Natural killer cell treated with Interleukin-12 subunit alpha and Interleukin-12 subunit beta and Interleukin-15 and Interleukin-18, amount 100 ng/mL, for 72 hours (primary cell): ENCODE data around the gene CD40. TPM values are rescaled to one million over a fixed set of nuclear protein-coding genes. Genes with fewer than 3 reads are reported as not detected.

Source experiments
- ATAC-seq, 2 donors: fragments of 150-1000 bp; cut with Tn5 transposase in 1 of 2; sonication (Bioruptor Pico), chemical (Tn5 transposase) in 1 of 2; 2 replicates each; pipeline ENCODE4 v1.10.0; 2021
- DNase-seq: peaks from one replicate; pipeline ENCODE4 v3.0.0; 2022; ENCODE audit warnings: low spot score
- H3K27ac Mint-ChIP-seq, 2 donors: 1 replicate in 1 of 2; 2 replicates in 1 of 2; pipeline ENCODE4 v1.8.0; 2022; ENCODE audit warnings: mixed read lengths in 2 of 2, mild to moderate bottlenecking in 1 of 2, moderate library complexity in 1 of 2
- H3K27me3 Mint-ChIP-seq, 2 donors: 1 replicate in 1 of 2; 2 replicates in 1 of 2; pipeline ENCODE4 v1.8.0; 2022; ENCODE audit warnings: mixed read lengths in 2 of 2
- H3K36me3 Mint-ChIP-seq: one replicate; pipeline ENCODE4 v1.8.0; 2022; ENCODE audit warnings: mixed read lengths
- H3K4me1 Mint-ChIP-seq, 2 donors: 1 replicate in 1 of 2; 2 replicates in 1 of 2; pipeline ENCODE4 v1.8.0; 2022; ENCODE audit warnings: low read depth in 2 of 2, mixed read lengths in 2 of 2, mild to moderate bottlenecking in 1 of 2
- H3K4me3 Mint-ChIP-seq: one replicate; pipeline ENCODE4 v1.8.0; 2022; ENCODE audit warnings: mixed read lengths
- H3K9me3 Mint-ChIP-seq: 2 replicates; pipeline ENCODE4 v1.8.0; 2022; ENCODE audit warnings: mixed read lengths
- total RNA-seq, 2 donors: library from RNA; stranded (reverse); gene quantifications; one replicate each; pipeline ENCODE4 v1.2.3, GENCODE V29; 2022

Gene CD40
- total RNA-seq, 2 donors from 2014 or later = 6.7 to 32.7 TPM

DNA sequence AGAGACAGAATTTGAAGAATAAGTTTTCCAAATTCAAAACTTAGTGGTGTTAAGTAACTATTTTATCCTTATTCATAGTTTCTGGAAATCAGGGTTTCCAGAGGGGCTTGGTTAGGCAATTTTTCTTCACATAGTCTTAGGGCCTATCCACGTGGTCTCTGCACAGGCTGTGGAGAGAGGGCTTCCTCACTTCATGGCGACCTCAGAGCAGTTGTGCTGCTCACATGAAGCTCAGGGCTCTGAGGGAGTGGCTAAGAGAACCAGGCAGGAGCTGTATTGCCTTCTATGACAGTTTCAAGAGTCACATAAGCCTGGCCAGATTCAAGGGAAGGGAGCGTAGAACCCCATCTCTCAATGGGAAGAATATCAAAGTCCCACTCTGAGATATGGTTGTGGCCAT is 13.9 kb upstream of the CD40 start:
- Mint-ChIP-seq H3K36me3 (no peaks in the 10 kb centered on the region), H3K4me3 (no peak overlapping the region), H3K27me3 (peaks cover 44 to 72% of the 10 kb centered on the region in 2 donors), H3K9me3 (no peaks in the 10 kb centered on the region), H3K4me1 (no peaks in the 10 kb centered on the region), H3K27ac (no peak overlapping the region)
- DNase-seq = no peak
- no peak for ATAC-seq

DNA sequence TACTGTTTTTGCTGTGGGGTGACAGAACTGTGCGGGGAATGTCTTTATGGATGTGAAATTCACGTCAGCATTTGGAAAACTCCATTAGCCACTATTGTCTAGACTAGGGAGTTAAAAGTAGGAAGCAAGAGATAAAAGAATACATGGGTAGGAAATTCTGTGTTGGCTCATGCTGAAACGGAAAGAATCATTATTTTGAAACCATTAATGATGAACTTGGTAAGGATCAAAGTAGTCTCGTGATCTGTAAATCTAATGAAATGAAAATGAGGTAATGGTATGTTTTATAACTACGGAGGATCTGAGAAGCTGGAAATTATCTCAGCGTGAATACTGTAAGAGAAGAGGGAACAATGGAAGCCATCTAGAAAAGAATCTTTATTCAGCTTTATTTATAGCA is 11.1 kb upstream of the CD40 start:
- no peak for ATAC-seq
- Mint-ChIP-seq H3K9me3 (no peaks in the 10 kb centered on the region), H3K36me3 (no peaks in the 10 kb centered on the region), H3K4me1 (peaks cover 8 to 11% of the 10 kb centered on the region in 2 donors), H3K4me3 (no peak overlapping the region), H3K27me3 (peaks cover 41 to 77% of the 10 kb centered on the region in 2 donors), H3K27ac (no peak overlapping the region)
- DNase-seq = no peak

DNA sequence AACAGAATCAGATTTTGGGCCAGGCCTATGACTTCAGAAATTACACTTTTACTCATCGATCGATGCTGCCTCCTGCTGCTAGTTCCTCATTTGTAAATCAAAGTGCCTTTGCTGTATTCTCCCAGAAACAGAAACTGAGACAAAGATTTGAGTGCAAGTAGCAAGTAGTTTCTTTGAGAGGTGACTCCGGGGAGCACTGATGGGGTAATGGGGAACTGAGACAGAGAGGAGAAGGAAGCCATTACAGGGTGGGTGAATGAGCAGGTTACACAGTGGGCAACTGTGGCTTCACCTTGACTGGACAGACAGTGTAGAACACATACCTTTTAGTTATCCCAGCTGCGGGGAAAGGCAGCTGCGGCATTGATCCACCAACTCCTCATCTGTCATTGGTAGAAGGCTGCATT is 9.7 kb upstream of the CD40 start:
- Mint-ChIP-seq H3K36me3 (no peaks in the 10 kb centered on the region), H3K27me3 (peaks cover 36 to 73% of the 10 kb centered on the region in 2 donors), H3K4me1 (peaks cover 8 to 11% of the 10 kb centered on the region in 2 donors), H3K4me3 (no peak overlapping the region), H3K9me3 (no peaks in the 10 kb centered on the region), H3K27ac (no peak overlapping the region)
- DNase-seq (no peak), ATAC-seq (no peak)

DNA sequence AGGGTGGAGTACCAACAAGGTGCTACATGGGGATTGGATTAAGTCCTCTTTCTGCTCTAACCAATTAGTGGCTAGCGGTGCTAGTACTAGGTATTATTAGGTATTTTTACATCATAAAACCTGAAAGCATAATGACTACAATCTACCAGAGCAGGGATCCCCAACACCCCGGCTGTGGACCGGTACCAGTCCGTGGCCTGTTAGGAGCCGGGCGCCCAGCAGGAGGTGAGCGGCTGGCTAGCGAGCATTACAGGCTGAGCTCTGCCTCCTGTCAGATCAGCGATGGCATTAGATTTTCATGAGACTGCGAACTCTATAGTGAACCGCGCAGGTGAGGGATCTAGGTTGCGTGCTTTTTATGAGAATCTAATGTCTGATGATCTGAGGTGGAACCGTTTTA is 9.1 kb upstream of the CD40 start:
- no peak for DNase-seq
- no peak overlapping the region for H3K27ac Mint-ChIP-seq
- no peaks in the 10 kb centered on the region for H3K36me3 Mint-ChIP-seq
- H3K27me3 Mint-ChIP-seq = peaks cover 37 to 79% of the 10 kb centered on the region in 2 donors
- no peaks in the 10 kb centered on the region for H3K9me3 Mint-ChIP-seq
- no peak overlapping the region for H3K4me3 Mint-ChIP-seq
- H3K4me1 Mint-ChIP-seq = peaks cover 8 to 11% of the 10 kb centered on the region in 2 donors
- ATAC-seq = no peak

DNA sequence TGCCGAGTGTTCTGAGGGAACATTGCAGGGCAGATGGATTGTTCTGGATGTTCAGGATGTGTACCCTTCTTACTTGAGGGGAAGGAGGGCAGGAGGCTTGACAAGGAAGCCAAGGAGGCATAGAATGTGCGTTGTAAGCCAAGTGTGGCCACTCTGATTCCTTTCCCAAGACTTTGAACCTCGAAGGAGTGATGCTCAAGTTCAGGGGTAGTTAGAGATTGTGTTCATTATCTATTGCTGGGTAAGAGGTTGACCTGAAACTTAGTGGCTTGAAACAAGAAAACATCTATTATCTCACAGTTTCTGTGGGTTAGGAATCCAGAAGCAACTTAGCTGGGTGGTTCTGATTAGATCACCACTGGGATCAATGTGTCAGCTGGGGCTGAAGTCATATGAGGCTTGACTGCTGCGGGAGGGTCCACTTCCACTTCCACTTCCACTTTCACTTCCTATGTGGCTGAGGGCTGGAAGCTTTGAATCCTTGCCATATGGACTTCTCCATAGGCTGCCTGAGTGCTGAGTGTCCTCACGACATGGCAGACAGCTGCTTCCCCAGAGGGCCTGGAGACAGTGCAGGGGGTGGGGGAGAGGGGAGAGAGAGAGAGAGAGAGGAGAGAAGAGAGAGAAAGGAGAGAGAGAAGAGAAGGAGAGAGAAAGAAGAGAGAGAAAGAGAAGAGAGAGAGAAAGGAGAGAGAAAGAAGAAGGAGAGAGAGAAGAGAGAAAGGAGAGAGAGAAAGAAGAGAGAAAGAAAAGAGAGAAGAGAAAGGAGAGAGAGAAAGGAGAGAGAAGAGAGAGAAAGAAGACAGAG is 6.9 kb upstream of the CD40 start:
- Mint-ChIP-seq H3K4me1 (peaks cover 16 to 17% of the 10 kb centered on the region in 2 donors), H3K9me3 (no peaks in the 10 kb centered on the region), H3K4me3 (no peak overlapping the region), H3K27me3 (peaks cover 38 to 82% of the 10 kb centered on the region in 2 donors), H3K36me3 (no peaks in the 10 kb centered on the region), H3K27ac (peak overlapping the region in 1 of 2 donors; percentile 5)
- DNase-seq (no peak), ATAC-seq (peak; percentile 57 to 79)

DNA sequence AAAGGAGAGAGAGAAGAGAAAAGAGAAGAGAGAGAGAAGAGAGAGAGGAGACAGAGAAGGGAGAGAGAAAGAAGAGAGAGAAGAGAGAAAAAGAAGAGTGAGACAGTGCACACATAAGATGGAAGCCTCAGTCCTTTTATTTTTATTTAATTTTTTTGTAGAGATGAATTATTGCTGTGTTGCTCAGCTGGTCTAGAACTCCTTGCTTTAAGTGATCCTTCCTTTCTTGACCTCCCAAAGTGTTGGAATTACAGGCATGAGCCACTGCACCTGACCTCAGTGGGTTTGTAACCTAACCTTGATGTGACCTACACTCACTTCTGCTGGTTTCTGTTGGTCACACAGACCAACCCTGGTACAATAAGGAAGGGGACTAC is 6.3 kb upstream of the CD40 start:
- DNase-seq (no peak), ATAC-seq (no peak)
- Mint-ChIP-seq H3K4me1 (peaks cover 16 to 17% of the 10 kb centered on the region in 2 donors), H3K9me3 (no peaks in the 10 kb centered on the region), H3K27me3 (peaks cover 38 to 76% of the 10 kb centered on the region in 2 donors), H3K36me3 (no peaks in the 10 kb centered on the region), H3K4me3 (no peak overlapping the region), H3K27ac (peak overlapping the region in 1 of 2 donors; percentile 5)

DNA sequence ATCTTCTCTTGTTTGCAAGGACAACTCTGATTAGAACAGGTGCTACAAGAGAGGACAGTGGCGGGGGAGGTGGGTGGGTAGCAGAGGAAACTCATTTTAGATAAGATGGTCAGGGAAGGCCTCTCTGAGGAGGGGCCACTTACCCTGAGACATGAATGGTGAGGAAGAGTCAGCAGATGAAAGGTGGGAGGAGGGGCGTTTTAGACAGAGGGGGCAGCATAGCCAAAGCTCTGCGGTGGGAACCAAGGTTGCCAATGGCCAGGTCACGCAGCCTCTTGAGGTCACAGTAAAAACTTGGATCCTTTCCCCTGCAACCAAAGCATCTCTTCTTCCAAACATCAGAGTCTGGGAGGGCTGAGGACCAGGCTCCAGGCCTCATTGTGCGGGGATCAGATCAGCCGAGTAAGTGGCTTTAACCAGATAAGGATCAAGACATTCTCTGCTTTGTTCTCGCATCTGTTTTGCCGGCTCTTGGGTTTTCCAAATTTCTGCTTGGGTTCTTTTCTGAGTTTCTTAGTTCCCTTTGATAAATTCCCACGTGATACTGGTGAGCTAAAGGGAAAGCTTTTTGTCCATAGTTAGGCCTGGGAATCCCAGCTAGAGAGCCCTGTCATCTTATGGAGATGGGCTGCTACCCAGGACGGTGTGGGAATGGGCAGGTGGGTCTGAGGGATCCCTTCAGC is 5.5 kb upstream of the CD40 start:
- Mint-ChIP-seq H3K27ac (no peak overlapping the region), H3K4me3 (no peak overlapping the region), H3K36me3 (no peaks in the 10 kb centered on the region), H3K27me3 (peaks cover 31 to 69% of the 10 kb centered on the region in 2 donors), H3K9me3 (no peaks in the 10 kb centered on the region), H3K4me1 (peaks cover 16 to 20% of the 10 kb centered on the region in 2 donors)
- ATAC-seq (no peak), DNase-seq (no peak)

DNA sequence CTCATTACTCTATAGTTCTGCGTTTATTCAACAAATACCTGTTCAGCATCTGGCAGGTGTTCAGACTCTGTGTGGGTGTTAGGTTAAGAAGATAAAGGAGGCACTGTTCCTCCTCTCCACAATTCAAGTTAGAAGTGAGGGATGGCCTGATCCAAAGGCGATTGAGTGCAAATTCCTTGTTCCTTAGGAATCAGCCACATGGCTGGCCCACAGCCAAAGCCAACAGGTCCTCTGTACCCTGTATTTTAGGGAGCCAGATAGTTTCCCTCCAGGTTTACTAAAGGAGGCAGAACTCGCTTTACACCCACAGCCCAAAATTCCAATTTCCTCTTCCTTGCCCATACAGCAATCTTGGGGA is 5.0 kb upstream of the CD40 start:
- H3K36me3 Mint-ChIP-seq = no peaks in the 10 kb centered on the region
- ATAC-seq (no peak), DNase-seq (no peak)
- no peaks in the 10 kb centered on the region for H3K9me3 Mint-ChIP-seq
- H3K4me1 Mint-ChIP-seq = peaks cover 16 to 25% of the 10 kb centered on the region in 2 donors
- H3K4me3 Mint-ChIP-seq = no peak overlapping the region
- H3K27me3 Mint-ChIP-seq = peaks cover 31 to 68% of the 10 kb centered on the region in 2 donors
- no peak overlapping the region for H3K27ac Mint-ChIP-seq

DNA sequence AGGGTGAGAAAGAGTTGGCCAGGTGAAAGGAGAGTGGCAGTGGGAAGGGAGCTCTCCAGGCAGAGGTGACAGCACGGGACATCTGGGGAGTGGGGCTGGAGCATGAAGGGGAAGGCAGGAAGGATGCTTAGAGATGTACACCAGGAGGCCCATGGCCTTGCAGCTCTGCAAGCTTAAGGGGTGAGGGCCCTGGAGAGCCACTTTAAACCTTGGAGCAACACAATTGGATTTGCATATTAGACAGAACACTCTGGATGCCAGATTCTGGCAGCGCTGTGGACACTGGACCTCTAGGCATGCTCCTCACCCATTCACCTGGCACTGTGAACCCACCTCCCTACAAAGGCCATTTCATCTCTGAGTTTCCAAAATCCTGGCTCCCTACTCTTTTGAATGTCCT is 3.7 kb upstream of the CD40 start:
- no peak for ATAC-seq
- H3K4me1 Mint-ChIP-seq = peaks cover 16 to 27% of the 10 kb centered on the region in 2 donors
- H3K9me3 Mint-ChIP-seq = no peaks in the 10 kb centered on the region
- no peak overlapping the region for H3K27ac Mint-ChIP-seq
- H3K27me3 Mint-ChIP-seq = peaks cover 22 to 57% of the 10 kb centered on the region in 2 donors
- no peak overlapping the region for H3K4me3 Mint-ChIP-seq
- H3K36me3 Mint-ChIP-seq = no peaks in the 10 kb centered on the region
- no peak for DNase-seq

DNA sequence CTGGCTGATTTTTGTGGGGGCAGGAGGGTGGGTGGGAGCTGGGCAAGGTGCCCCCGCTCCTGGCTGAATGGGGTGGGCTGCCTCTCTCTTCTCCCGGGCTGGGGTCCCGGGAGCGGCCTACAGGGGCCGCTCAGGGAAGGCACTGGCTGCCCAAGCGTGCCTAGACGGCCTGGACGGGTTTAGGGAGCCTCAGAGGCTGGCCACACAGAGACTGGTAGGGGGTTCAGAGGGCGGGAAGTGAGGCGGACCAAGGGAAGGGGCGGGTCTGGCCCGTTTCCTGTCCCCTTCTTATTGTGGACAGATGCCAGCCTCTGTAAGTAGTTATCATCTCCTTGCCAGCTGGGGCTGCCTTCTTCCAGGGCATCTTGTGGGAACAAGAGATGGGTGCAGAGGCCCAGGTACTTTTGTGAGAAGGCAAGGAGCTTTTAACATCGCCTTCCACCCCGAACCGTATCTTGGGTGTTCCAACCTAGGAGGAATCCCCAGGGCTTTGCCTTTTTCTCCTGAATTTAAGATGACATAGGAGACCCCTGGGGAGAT is 437 bp downstream of the CD40 start:
- Mint-ChIP-seq H3K27ac (peak overlapping the region; percentile 73 to 97), H3K27me3 (peaks cover 10 to 25% of the 10 kb centered on the region in 2 donors), H3K4me1 (peaks cover 8 to 26% of the 10 kb centered on the region in 2 donors), H3K36me3 (no peaks in the 10 kb centered on the region), H3K9me3 (no peaks in the 10 kb centered on the region), H3K4me3 (peak overlapping the region; percentile 91)
- peak; percentile 65 to 69 for ATAC-seq
- DNase-seq = peak; percentile 70

DNA sequence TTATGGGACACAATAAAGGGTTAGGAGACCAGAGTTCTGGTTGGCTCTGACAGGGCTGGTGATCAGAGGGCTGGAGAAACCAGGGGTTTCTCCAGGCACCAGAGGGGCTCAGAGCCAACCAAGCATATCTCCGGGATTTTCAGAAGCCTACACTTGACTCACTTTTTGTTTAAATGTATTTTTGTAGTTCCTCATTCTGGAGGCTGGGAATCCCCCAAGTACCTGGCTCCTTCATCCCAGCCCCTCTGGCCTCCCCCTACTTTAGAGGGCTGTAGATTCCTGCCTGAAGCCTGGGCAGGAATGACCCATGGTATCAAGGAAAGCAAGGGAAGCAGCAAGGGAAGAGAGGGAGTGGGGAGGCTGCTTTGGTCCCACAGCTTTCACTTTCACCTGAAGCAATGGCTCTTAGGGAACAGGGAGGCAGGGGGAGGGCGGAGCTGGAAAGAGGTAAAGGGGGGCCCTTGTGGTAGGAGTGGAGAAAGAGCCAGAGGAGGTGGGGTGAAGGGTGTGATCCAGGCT is 973 bp downstream of the CD40 start:
- Mint-ChIP-seq H3K27me3 (peaks cover 8 to 20% of the 10 kb centered on the region in 2 donors), H3K27ac (peak overlapping the region in 1 of 2 donors; percentile 97), H3K9me3 (no peaks in the 10 kb centered on the region), H3K4me1 (peaks cover 8 to 26% of the 10 kb centered on the region in 2 donors), H3K4me3 (peak overlapping the region; percentile 91), H3K36me3 (no peaks in the 10 kb centered on the region)
- DNase-seq (no peak), ATAC-seq (no peak)

DNA sequence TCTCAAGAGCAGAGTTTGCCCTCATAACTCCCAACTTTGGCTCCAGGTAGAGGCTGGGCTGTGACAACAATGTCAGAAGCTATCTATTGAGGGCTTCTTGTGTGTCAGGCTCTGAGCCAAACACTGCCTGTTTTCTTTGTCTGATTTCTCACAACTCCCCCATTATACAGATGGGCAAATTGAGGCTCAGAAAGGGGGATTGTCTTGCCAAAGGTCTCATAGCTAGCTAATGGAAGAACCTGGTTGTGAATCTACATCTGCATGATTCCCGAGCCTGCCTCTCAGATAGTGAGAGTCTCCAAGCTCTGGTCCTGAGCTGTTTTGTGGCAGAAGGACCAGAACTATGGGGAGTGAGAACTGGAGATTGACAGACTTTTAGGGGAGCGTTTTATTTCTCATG is 1.4 kb downstream of the CD40 start:
- H3K27me3 Mint-ChIP-seq = peaks cover 5 to 15% of the 10 kb centered on the region in 2 donors
- no peaks in the 10 kb centered on the region for H3K36me3 Mint-ChIP-seq
- H3K4me1 Mint-ChIP-seq = peaks cover 8 to 26% of the 10 kb centered on the region in 2 donors
- no peak overlapping the region for H3K4me3 Mint-ChIP-seq
- DNase-seq (no peak), ATAC-seq (no peak)
- H3K9me3 Mint-ChIP-seq = no peaks in the 10 kb centered on the region
- peak overlapping the region in 1 of 2 donors; percentile 20 for H3K27ac Mint-ChIP-seq

DNA sequence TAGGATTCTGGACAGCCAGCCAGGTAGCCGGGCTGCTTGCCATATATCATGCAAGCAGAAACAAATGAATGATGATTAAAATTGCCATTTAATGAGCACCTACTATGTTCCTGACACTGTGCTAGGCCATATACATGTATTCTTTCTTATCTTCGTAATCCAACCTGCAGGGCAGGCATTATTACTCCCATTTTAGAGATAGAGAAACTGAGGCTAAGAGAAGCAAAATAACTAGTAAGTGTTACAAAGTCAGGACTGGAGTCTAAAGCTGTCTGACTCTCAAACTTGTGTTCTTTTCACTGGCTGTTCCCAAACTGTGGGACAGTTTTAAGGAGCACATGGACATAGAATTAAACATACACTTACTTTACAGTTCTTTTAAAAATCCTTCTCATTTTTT is 2.0 kb downstream of the CD40 start:
- no peaks in the 10 kb centered on the region for H3K36me3 Mint-ChIP-seq
- no peaks in the 10 kb centered on the region for H3K9me3 Mint-ChIP-seq
- H3K4me3 Mint-ChIP-seq = no peak overlapping the region
- peak overlapping the region in 1 of 2 donors; percentile 20 for H3K27ac Mint-ChIP-seq
- ATAC-seq = no peak
- peaks cover 5 to 9% of the 10 kb centered on the region in 2 donors for H3K27me3 Mint-ChIP-seq
- peaks cover 8 to 26% of the 10 kb centered on the region in 2 donors for H3K4me1 Mint-ChIP-seq
- DNase-seq = no peak
